ENCODE data around the gene BCL2L13. TPM values are rescaled to one million over a fixed set of nuclear protein-coding genes. Genes with fewer than 3 reads are reported as not detected.

Gene BCL2L13
- total RNA-seq, 1 experiment from 2014 or later = 44.0 TPM

DNA sequence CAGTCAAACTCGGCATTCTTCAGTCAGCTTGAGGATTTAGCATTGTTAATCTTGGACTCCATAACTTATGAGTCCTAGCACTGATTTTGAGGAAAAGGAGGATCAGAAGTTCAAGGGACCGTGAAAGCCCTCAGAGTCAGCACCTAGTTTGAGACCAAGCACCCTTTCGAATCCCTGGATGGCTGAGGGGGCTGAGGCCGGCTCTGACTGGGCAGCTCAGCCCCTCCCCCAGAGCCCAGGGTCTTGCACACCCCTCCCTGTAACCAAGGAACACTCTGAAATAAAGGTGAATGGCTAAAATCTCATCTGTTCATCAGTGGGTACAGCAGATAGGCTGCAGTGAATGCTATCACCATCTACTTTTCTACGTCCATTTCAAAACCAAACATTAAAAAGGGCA is 48.0 kb upstream of the BCL2L13 start:
- Histone ChIP-seq H3K9me3 (ENCODE audit: control insufficient read depth, insufficient read depth, low read depth, low read length) (no peaks in the 10 kb centered on the region), H3K4me3 (ENCODE audit: low read depth in 2 of 2, low read length in 2 of 2) (no peak overlapping the region), H3K27ac (ENCODE audit: low read length) (no peak overlapping the region), H3K36me3 (ENCODE audit: control insufficient read depth, insufficient read depth, low read length) (peaks cover 8% of the 10 kb centered on the region), H3K27me3 (ENCODE audit: control insufficient read depth, insufficient read depth, low read length) (no peaks in the 10 kb centered on the region), H3K4me1 (ENCODE audit: control insufficient read depth, insufficient read depth, low read length) (no peaks in the 10 kb centered on the region)
- TF ChIP-seq, protein P1, sequence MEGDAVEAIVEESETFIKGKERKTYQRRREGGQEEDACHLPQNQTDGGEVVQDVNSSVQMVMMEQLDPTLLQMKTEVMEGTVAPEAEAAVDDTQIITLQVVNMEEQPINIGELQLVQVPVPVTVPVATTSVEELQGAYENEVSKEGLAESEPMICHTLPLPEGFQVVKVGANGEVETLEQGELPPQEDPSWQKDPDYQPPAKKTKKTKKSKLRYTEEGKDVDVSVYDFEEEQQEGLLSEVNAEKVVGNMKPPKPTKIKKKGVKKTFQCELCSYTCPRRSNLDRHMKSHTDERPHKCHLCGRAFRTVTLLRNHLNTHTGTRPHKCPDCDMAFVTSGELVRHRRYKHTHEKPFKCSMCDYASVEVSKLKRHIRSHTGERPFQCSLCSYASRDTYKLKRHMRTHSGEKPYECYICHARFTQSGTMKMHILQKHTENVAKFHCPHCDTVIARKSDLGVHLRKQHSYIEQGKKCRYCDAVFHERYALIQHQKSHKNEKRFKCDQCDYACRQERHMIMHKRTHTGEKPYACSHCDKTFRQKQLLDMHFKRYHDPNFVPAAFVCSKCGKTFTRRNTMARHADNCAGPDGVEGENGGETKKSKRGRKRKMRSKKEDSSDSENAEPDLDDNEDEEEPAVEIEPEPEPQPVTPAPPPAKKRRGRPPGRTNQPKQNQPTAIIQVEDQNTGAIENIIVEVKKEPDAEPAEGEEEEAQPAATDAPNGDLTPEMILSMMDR (IDR thresholded peaks at IDR 0.05) = no peak
- TF ChIP-seq TCF7L2 (IDR thresholded peaks at IDR 0.05; ENCODE audit: low read depth, low read length) (no peak), SIN3A (IDR thresholded peaks at IDR 0.05; ENCODE audit: borderline replicate concordance, insufficient read depth, low read depth, low read length) (no peak), POLR2AphosphoS5 (IDR thresholded peaks at IDR 0.05; ENCODE audit: low read depth, low read length) (no peak; the same call in 1 of the 2 replicates)
- TF ChIP-seq, protein P2, sequence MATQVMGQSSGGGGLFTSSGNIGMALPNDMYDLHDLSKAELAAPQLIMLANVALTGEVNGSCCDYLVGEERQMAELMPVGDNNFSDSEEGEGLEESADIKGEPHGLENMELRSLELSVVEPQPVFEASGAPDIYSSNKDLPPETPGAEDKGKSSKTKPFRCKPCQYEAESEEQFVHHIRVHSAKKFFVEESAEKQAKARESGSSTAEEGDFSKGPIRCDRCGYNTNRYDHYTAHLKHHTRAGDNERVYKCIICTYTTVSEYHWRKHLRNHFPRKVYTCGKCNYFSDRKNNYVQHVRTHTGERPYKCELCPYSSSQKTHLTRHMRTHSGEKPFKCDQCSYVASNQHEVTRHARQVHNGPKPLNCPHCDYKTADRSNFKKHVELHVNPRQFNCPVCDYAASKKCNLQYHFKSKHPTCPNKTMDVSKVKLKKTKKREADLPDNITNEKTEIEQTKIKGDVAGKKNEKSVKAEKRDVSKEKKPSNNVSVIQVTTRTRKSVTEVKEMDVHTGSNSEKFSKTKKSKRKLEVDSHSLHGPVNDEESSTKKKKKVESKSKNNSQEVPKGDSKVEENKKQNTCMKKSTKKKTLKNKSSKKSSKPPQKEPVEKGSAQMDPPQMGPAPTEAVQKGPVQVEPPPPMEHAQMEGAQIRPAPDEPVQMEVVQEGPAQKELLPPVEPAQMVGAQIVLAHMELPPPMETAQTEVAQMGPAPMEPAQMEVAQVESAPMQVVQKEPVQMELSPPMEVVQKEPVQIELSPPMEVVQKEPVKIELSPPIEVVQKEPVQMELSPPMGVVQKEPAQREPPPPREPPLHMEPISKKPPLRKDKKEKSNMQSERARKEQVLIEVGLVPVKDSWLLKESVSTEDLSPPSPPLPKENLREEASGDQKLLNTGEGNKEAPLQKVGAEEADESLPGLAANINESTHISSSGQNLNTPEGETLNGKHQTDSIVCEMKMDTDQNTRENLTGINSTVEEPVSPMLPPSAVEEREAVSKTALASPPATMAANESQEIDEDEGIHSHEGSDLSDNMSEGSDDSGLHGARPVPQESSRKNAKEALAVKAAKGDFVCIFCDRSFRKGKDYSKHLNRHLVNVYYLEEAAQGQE (IDR thresholded peaks at IDR 0.05; ENCODE audit: insufficient read depth in 1 of 2, low read depth in 2 of 2, low read length in 1 of 2) = no peak
- ATAC-seq (no peak), DNase-seq (ENCODE audit: low read depth, low spot score) (no peak)
- intact Hi-C loops (cut with micrococcal nuclease; ENCODE audit: unreplicated experiment) = no loop called here
- POLR2A ChIA-PET = no interaction called here
- BruUV-seq (replicated peaks) = no TSS peak
- CTCF ChIA-PET = no interaction called here
- in situ Hi-C loops (cut with HindIII; ENCODE audit: low pct_unique_long_range_greater_than_20kb, low sequenced_read_pairs) = no loop called here

DNA sequence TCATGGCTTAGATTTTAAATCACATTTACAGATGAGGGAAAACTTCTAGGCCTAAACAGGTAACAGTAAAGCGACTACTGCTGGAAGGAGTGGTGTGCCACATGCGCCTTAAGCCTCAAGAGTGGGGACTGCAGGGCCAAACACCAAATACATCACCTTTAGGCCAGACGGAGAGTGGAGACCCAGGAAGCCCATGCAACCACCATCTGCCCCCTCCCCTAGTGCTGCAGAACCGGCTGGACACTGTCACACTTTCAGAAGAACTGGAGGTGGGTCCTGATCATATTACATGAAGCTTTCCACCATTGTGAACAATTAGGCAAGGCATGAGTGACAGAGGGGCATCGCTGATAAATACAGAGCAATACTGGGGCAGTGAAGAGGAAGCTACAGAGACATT is 46.4 kb upstream of the BCL2L13 start:
- CTCF ChIA-PET = no interaction called here
- intact Hi-C loops (cut with micrococcal nuclease; ENCODE audit: unreplicated experiment) = no loop called here

More for the DNA sequence above, 46.4 kb upstream of the BCL2L13 start:
- no peak for DNase-seq (ENCODE audit: low read depth, low spot score)
- no peak for ATAC-seq
- no peak for TF ChIP-seq POLR2AphosphoS5 (IDR thresholded peaks at IDR 0.05; ENCODE audit: low read depth, low read length)
- TF ChIP-seq, protein P1 (IDR thresholded peaks at IDR 0.05) = no peak
- no peak for TF ChIP-seq TCF7L2 (IDR thresholded peaks at IDR 0.05; ENCODE audit: low read depth, low read length)
- no peak for TF ChIP-seq SIN3A (IDR thresholded peaks at IDR 0.05; ENCODE audit: borderline replicate concordance, insufficient read depth, low read depth, low read length)
- TF ChIP-seq, protein P2 (IDR thresholded peaks at IDR 0.05; ENCODE audit: insufficient read depth in 1 of 2, low read depth in 2 of 2, low read length in 1 of 2) = no peak
- Histone ChIP-seq H3K36me3 (ENCODE audit: control insufficient read depth, insufficient read depth, low read length) (peaks cover 8% of the 10 kb centered on the region), H3K9me3 (ENCODE audit: control insufficient read depth, insufficient read depth, low read depth, low read length) (no peaks in the 10 kb centered on the region), H3K27me3 (ENCODE audit: control insufficient read depth, insufficient read depth, low read length) (no peaks in the 10 kb centered on the region), H3K4me3 (ENCODE audit: low read depth in 2 of 2, low read length in 2 of 2) (no peak overlapping the region), H3K4me1 (ENCODE audit: control insufficient read depth, insufficient read depth, low read length) (no peaks in the 10 kb centered on the region), H3K27ac (ENCODE audit: low read length) (no peak overlapping the region)
- in situ Hi-C loops (cut with HindIII; ENCODE audit: low pct_unique_long_range_greater_than_20kb, low sequenced_read_pairs) = no loop called here
- TSS peak; percentile 82 for BruUV-seq (replicated peaks)
- POLR2A ChIA-PET = no interaction called here
